Liver (tissue), 9 donors: ENCODE measurements around the gene MAP3K20. TPM values are rescaled to one million over a fixed set of nuclear protein-coding genes. Genes with fewer than 3 reads are reported as not detected.

Source experiments
- DNase-seq: peaks from one replicate; pipeline ENCODE4 v3.0.0-alpha.2; 2017; ENCODE audit warnings: low spot score
- H3K27ac ChIP-seq, 2 donors: one replicate each; pipeline ENCODE4 v1.7.0; 2013; ENCODE audit warnings: inconsistent platforms in 2 of 2, low read length in 2 of 2, control low read depth in 1 of 2, low read depth in 1 of 2, mild to moderate bottlenecking in 1 of 2
- H3K27me3 ChIP-seq, 4 donors: one replicate each; pipeline versions ENCODE4 v1.6.1 to v1.7.0; 2013; ENCODE audit warnings: low read length in 3 of 4, inconsistent platforms in 1 of 4, mild to moderate bottlenecking in 1 of 4, moderate library complexity in 1 of 4; ENCODE audit not compliant: control insufficient read depth in 4 of 4, insufficient read depth in 4 of 4
- H3K36me3 ChIP-seq, 4 donors: one replicate each; pipeline versions ENCODE4 v1.6.1 to v1.7.0; 2013; ENCODE audit warnings: low read length in 3 of 4, mild to moderate bottlenecking in 3 of 4, low read depth in 1 of 4, moderate library complexity in 1 of 4; ENCODE audit not compliant: control insufficient read depth in 4 of 4, insufficient read depth in 3 of 4
- H3K4me1 ChIP-seq, 4 donors: one replicate each; pipeline versions ENCODE4 v1.6.1 to v1.7.0; 2013; ENCODE audit warnings: low read length in 3 of 4, mild to moderate bottlenecking in 3 of 4, moderate library complexity in 1 of 4; ENCODE audit not compliant: control insufficient read depth in 4 of 4, insufficient read depth in 4 of 4
- H3K4me3 ChIP-seq, 3 donors: one replicate each; pipeline versions ENCODE4 v1.6.1 to v1.7.0; 2013; ENCODE audit warnings: low read length in 3 of 3, control low read depth in 1 of 3, low read depth in 1 of 3, mild to moderate bottlenecking in 1 of 3
- H3K9ac ChIP-seq, 2 donors: one replicate each; pipeline ENCODE4 v1.7.0; 2013; ENCODE audit warnings: low read length in 2 of 2, mild to moderate bottlenecking in 2 of 2, moderate library complexity in 2 of 2, control low read depth in 1 of 2, low read depth in 1 of 2
- H3K9me3 ChIP-seq, 4 donors: one replicate each; pipeline versions ENCODE4 v1.6.1 to v1.7.0; 2013; ENCODE audit warnings: low read length in 3 of 4; ENCODE audit not compliant: control insufficient read depth in 4 of 4
- ATF3 ChIP-seq: IDR thresholded peaks from 2 replicates; pipeline ENCODE4 v1.6.1; 2016; ENCODE audit warnings: antibody characterized with exemption
- CTCF ChIP-seq: fragments of 150-350 bp; IDR thresholded peaks from 2 replicates; pipeline ENCODE4 v1.5.1; 2017; ENCODE audit warnings: improper control_type of control experiment, low read depth, low read length; ENCODE audit not compliant: missing input control
- EGR1 ChIP-seq, 2 donors: IDR thresholded peaks; 2 replicates each; pipeline ENCODE4 v1.6.1; 2016 to 2018; ENCODE audit warnings: antibody characterized with exemption in 2 of 2, low read depth in 2 of 2
- FOXA1 ChIP-seq: IDR thresholded peaks from 2 replicates; pipeline ENCODE4 v1.6.1; 2016; ENCODE audit warnings: antibody characterized with exemption
- FOXA2 ChIP-seq: IDR thresholded peaks from 2 replicates; pipeline ENCODE4 v1.6.1; 2016; ENCODE audit warnings: antibody characterized with exemption
- GABPA ChIP-seq, 2 donors: IDR thresholded peaks in 1 of 2; conservative IDR thresholded peaks in 1 of 2; 2 replicates each; pipeline ENCODE4 v1.6.1; 2016; ENCODE audit warnings: antibody characterized with exemption in 2 of 2, mild to moderate bottlenecking in 1 of 2, moderate library complexity in 1 of 2
- HNF4A ChIP-seq, 2 donors: conservative IDR thresholded peaks; 2 replicates each; pipeline ENCODE4 v1.6.1; 2016; ENCODE audit warnings: antibody characterized with exemption in 2 of 2, mild to moderate bottlenecking in 2 of 2
- HNF4G ChIP-seq: IDR thresholded peaks from 2 replicates; pipeline ENCODE4 v1.6.1; 2016; ENCODE audit warnings: antibody characterized with exemption
- JUND ChIP-seq, 2 donors: IDR thresholded peaks; 2 replicates each; pipeline ENCODE4 v1.6.1; 2016; ENCODE audit warnings: antibody characterized with exemption in 2 of 2
- MAX ChIP-seq: IDR thresholded peaks from 2 replicates; pipeline ENCODE4 v1.6.1; 2016; ENCODE audit warnings: antibody characterized with exemption
- NR2F2 ChIP-seq: IDR thresholded peaks from 2 replicates; pipeline ENCODE4 v1.6.1; 2016; ENCODE audit warnings: antibody characterized with exemption
- RAD21 ChIP-seq, 2 donors: IDR thresholded peaks; 2 replicates each; pipeline ENCODE4 v1.6.1; 2016; ENCODE audit warnings: antibody characterized with exemption in 2 of 2, mild to moderate bottlenecking in 2 of 2
- REST ChIP-seq: IDR thresholded peaks from 2 replicates; pipeline ENCODE4 v1.6.1; 2016; ENCODE audit warnings: antibody characterized with exemption, mild to moderate bottlenecking
- RXRA ChIP-seq, 2 donors: IDR thresholded peaks; 2 replicates each; pipeline ENCODE4 v1.6.1; 2017 to 2018; ENCODE audit warnings: antibody characterized with exemption in 2 of 2, mild to moderate bottlenecking in 1 of 2
- SP1 ChIP-seq: IDR thresholded peaks from 2 replicates; pipeline ENCODE4 v1.6.1; 2018; ENCODE audit warnings: antibody characterized with exemption, mild to moderate bottlenecking
- TAF1 ChIP-seq: conservative IDR thresholded peaks from 2 replicates; pipeline ENCODE4 v1.6.1; 2016; ENCODE audit warnings: antibody characterized with exemption, mild to moderate bottlenecking
- YY1 ChIP-seq: IDR thresholded peaks from 2 replicates; pipeline ENCODE4 v1.6.1; 2016; ENCODE audit warnings: antibody characterized with exemption, mild to moderate bottlenecking
- ZBTB33 ChIP-seq: IDR thresholded peaks from 2 replicates; pipeline ENCODE4 v1.6.1; 2016; ENCODE audit warnings: antibody characterized with exemption
- WGBS: extraction: QIAGEN DNeasy Blood & Tissue Kit; methylation state at CpG from one replicate; pipeline ENCODE4 v1.1.7; 2013; 5-methylcytosine and 5-hydroxymethylcytosine counted together
- polyA plus RNA-seq, 2 donors: library from polyadenylated mRNA; stranded (reverse) in 1 of 2; unstranded in 1 of 2; fragments of 200-250 nt in 1 of 2; fragments of >200 nt in 1 of 2; fragmentation: Nextera tagmentation in 1 of 2; extraction: Ambion mirVana in 1 of 2; gene quantifications; one replicate each; pipeline versions ENCODE4 v1.2.1 to v1.2.3, GENCODE V29; 2013 to 2015
- total RNA-seq, 2 donors: library from RNA; depleted of rRNA; stranded (reverse); fragments of >200 nt; gene quantifications; one replicate each; pipeline ENCODE4 v1.2.3, GENCODE V29; 2014
- donor health status: healthy.
- donor health status: healthy.
- donor health status: healthy.
- donor health status: healthy.
- donor health status: healthy.

Gene MAP3K20
- total and polyA plus RNA-seq, 4 donors = 9.1 to 22.6 (median 14.9) TPM

- TF ChIP-seq CTCF = no peak
- no peak for TF ChIP-seq JUND (IDR thresholded peaks at IDR 0.05)
- no peak for TF ChIP-seq SP1
- TF ChIP-seq FOXA1 = no peak
- no peak for TF ChIP-seq FOXA2
Measured at GRCh38 chr2:173104156-173104555, 28.5 kb downstream of the MAP3K20 start (continued).

GRCh38 chr2:173106959-173107628, 31.4 kb downstream of the MAP3K20 start:
- no peak for DNase-seq
- Histone ChIP-seq H3K9ac (no peak overlapping the region), H3K27ac (no peak overlapping the region), H3K4me3 (no peak overlapping the region), H3K27me3 (no peaks in the 10 kb centered on the region), H3K36me3 (no peaks in the 10 kb centered on the region), H3K9me3 (no peaks in the 10 kb centered on the region), H3K4me1 (peaks cover 0 to 2% (median 0%) of the 10 kb centered on the region in 4 donors)
- WGBS = 98% methylated on average over 8 of the region's 8 CpGs
- no peak for TF ChIP-seq SP1
- TF ChIP-seq EGR1 (IDR thresholded peaks at IDR 0.05; ENCODE audit: low read depth in 2 of 2) = no peak
- TF ChIP-seq YY1 = no peak
- TF ChIP-seq RXRA (IDR thresholded peaks at IDR 0.05) = no peak
- TF ChIP-seq FOXA2 = no peak
- TF ChIP-seq HNF4G = no peak
- TF ChIP-seq CTCF = no peak
- TF ChIP-seq GABPA (IDR thresholded peaks at IDR 0.05 in 1 of 2, conservative IDR thresholded peaks at IDR 0.05 in 1 of 2) = no peak
- TF ChIP-seq REST = no peak
- TF ChIP-seq ATF3 = no peak
- TF ChIP-seq TAF1 = no peak
- no peak for TF ChIP-seq JUND (IDR thresholded peaks at IDR 0.05)
- no peak for TF ChIP-seq MAX
- no peak for TF ChIP-seq NR2F2
- no peak for TF ChIP-seq FOXA1
- no peak for TF ChIP-seq ZBTB33
- TF ChIP-seq HNF4A (conservative IDR thresholded peaks at IDR 0.05) = no peak
- TF ChIP-seq RAD21 (IDR thresholded peaks at IDR 0.05) = no peak
